ENCODE data around the gene SAMD4A.

SAMD4A gene

GRCh38 chr14:54627540-54628363 is 60.8 kb downstream of the SAMD4A start:
- DNase-seq (ENCODE audit: low read depth in 3 of 3, low spot score in 1 of 3) = no peak

DNA sequence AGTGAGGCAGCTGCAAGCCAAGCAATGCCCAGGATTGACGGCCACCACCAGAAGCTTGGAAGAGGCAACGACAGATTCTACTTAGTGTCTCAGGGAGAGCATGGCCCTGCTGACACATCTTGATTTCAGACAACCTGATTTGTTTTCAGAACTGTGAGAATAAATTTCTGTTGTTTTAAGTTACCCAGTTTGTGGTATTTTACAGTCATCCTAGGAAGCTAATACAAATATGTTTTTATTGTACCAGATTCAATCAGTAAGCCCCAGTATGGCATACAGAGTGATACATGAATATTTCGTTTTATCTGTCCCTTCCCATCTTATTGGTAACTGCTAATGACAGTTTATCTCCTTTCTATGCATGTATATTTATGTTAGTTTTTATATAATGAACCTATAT is 62.3 kb downstream of the SAMD4A start:
- no peak for DNase-seq (ENCODE audit: low read depth in 3 of 3, low spot score in 1 of 3)

DNA sequence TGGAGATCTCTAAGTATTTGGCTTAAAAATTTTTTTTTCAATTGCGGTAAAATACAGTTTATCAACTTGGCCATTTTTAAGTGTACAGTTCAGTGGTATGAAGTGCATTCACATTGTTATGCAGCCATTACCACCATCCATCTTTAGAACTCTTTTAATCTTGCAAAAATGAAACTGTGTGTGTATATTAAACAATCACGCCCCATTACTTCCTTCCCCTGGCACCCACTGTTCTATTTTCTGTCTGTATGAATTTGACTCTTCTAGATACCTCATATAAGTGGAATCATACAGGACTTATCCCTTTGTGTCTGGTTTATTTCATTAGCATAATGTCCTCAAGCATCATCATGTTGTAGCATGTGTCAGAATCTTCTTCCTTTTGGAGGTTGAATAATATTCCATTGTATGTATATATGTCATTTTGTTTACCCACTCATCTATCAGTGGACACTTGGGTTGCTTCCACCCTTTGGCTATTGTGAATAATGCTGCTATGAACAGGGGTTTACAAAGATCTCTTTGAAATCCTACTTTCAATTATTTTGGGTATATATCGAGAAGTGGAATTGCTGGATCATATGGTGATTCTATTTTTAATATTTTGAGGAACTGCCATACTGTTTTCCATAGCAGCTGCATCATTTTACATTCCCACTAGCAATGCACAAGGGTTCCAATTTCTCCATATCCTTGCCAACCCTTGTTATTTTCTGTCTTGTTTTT is 62.9 kb downstream of the SAMD4A start:
- no peak for DNase-seq (ENCODE audit: low read depth in 3 of 3, low spot score in 1 of 3)

- DNase-seq (ENCODE audit: low read depth in 3 of 3, low spot score in 1 of 3) = no peak
Observed at GRCh38 chr14:54631016-54631415, 64.1 kb downstream of the SAMD4A start.

GRCh38 chr14:54632452-54632851 is 65.5 kb downstream of the SAMD4A start:
- no peak for DNase-seq (ENCODE audit: low read depth in 3 of 3, low spot score in 1 of 3)

DNA sequence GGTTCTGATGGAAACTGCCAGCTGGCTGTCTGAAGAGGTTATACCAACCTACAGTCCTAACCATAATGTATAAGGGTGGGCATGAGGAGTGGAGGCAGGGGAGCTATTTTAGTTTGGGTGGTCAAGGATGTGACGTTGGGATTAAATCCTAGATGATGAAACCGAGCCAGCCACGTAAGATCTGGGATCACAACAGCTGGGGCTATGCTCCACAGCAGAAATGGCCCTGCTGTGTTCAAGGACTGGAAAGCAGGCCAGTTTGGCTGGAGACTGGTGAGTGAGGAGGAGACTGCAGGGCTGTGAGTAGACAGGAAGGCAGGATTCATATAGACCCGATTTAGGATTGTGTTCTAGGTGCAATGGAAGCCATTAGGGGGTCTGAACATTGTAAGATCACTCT is 66.1 kb downstream of the SAMD4A start:
- no peak for DNase-seq (ENCODE audit: low read depth in 3 of 3, low spot score in 1 of 3)

GRCh38 chr14:54637270-54638134 is 70.6 kb downstream of the SAMD4A start:
- no peak for DNase-seq (ENCODE audit: low read depth in 3 of 3, low spot score in 1 of 3)

- DNase-seq (ENCODE audit: low read depth in 3 of 3, low spot score in 1 of 3) = no peak
Observed at GRCh38 chr14:54638135-54638446, 71.2 kb downstream of the SAMD4A start.

GRCh38 chr14:54639611-54640010 is 72.7 kb downstream of the SAMD4A start:
- no peak for DNase-seq (ENCODE audit: low read depth in 3 of 3, low spot score in 1 of 3)

GRCh38 chr14:54640506-54640905 is 73.6 kb downstream of the SAMD4A start:
- no peak for DNase-seq (ENCODE audit: low read depth in 3 of 3, low spot score in 1 of 3)

GRCh38 chr14:54642121-54642520 is 75.2 kb downstream of the SAMD4A start:
- DNase-seq (ENCODE audit: low read depth in 3 of 3, low spot score in 1 of 3) = no peak

DNA sequence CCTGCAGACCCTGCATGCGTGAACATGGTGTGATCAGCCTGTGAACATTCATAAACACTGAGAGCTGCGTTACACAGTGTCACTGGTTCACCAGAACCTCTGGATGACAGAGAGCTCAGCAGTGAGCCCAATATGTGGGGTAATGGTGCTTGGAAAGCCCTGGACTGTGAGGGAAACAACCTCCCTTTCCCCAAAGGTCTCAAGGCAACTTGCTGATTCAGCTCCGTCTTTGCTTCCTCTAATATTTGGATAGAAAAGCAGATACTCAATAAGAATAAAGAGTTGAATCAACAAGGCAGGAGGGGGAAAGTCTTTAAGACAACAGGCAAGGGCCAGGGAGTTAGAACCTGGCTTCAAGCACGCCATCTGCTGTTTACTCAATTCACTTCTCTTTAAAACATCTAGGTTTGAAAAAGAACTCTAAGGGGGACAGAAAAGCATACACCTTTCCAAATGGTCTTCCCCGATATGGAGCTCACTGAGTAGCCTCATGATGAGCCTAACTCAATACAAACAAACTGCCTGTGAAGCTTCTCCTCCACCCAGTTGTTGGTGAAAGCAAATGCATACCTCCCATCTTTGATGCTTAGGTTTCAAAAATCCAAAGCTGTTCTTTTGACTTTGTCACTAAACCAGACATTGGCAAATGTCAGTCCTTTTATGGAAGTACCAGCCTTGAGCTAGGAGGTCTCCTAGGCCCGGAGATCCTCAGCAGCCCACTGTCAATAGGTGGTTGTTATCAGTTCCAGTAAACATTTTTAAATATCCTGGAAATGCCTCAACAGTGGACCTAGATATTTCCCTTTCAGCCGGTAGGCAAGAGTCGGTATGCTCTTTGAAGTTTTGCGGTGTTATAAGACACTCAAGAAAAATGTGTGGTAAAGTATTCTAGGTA is 76.1 kb downstream of the SAMD4A start:
- DNase-seq (ENCODE audit: low read depth in 3 of 3, low spot score in 1 of 3) = no peak

DNA sequence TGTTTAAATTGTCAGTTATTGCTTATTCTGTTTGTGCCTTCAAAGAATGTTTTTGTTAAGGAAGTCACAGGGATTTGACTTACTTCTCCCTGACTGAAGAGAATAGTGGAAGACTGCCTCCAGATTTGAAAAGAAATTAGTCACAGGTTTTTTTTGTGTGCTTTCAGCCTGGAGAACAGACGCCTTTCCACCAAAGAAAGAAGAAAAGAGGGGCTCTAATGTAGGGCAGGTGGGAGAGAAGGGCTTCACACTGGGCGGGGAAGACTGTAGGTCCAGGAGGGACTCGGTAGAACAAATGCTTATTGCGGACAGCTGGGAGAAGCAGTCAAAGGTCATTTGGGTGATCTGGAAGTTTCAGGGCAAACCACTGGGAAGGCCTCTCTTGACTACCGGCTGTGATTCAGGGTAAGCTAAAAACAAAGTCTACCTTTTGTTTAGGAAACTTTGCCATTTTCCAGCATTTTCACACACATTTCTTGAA is 76.8 kb downstream of the SAMD4A start:
- DNase-seq (ENCODE audit: low read depth in 3 of 3, low spot score in 1 of 3) = no peak

DNA sequence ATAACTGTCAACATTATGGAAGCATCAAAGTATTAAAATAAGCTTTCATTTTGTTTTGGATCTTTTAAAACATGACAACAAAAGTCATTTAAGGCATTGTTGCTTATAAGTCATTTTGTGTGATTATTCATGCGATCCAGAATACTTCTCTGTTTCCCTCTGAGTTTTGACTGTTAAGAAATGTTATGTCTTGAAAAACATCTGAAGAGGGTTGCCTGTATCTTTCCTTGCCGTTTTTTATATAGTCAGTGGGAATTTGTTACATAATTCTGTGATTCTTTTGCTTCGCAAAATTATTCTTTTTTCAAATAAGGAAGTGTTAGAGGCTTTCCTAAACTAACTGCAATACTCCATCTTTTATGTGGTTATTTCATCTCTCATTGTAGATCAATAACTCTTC is 78.7 kb downstream of the SAMD4A start:
- no peak for DNase-seq (ENCODE audit: low read depth in 3 of 3, low spot score in 1 of 3)

DNA sequence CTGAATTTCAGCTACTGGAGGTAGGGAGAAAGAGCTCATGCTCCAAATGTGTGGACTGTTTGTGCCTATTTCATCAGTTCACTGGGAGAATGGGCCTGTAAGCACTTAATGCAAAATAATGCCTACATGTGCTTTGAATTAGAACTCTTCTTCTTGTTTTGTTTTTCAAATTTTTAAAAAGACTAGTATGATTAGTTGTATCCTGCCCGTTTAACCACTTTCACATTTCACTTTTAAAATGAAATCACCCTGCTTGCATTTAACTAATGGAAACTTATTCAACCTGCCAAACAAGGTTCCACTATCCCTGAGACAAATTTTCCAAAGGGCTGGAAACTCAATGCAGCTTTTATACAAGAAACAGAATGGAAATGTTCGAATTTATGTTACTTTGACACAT is 79.7 kb downstream of the SAMD4A start:
- no peak for DNase-seq (ENCODE audit: low read depth in 3 of 3, low spot score in 1 of 3)

GRCh38 chr14:54647378-54647777 is 80.5 kb downstream of the SAMD4A start:
- DNase-seq (ENCODE audit: low read depth in 3 of 3, low spot score in 1 of 3) = no peak

DNA sequence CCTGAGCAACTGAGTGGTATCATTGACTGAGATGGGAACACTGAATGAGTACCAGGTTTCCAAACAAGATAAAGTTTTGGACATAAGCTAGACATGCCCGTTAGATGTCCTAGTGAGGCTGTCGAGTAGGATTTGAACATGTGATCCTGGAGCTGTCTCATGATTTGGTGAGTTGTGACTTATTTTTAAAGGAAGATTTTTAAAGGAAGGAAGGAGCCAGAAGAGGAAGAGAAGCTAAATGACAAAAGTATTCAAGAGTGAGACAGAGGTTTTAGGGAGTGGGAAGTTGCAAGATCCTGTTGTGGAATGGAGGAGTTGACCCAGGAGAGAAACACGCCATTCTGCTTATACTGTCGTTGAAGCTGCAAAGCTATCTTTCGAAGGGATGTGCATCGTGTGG is 82.1 kb downstream of the SAMD4A start:
- no peak for DNase-seq (ENCODE audit: low read depth in 3 of 3, low spot score in 1 of 3)

DNA sequence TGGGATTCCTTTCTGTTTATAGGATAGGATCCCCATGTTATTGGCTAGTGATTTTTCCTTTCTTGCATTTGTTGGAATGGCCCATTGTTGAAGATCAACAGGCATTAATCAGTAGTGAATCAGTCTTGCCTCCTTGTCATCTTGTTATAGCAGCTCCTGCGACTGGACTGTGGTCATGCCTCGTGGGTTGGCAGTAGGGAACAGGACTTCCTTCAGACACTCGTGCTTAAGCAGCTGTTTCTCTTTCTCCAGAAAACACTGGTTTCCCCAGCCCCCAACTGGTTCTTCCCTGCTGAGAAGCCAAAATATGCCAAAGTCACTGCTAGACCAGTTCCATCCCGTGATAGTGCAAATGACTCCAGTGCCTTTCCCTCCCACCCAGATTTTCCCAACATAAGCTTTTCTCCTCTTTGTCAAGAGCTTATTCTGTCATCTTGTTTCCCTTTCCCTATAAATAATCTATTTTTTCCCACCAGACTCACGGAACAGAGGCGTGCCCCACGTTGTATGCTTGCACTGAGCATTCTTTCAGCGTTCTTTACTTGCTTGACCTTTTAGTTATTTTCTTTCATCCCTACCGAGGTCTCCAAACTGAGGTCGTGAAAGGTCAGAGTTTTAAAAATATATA is 83.5 kb downstream of the SAMD4A start:
- DNase-seq (ENCODE audit: low read depth in 3 of 3, low spot score in 1 of 3) = no peak

GRCh38 chr14:54650959-54651351 is 84.0 kb downstream of the SAMD4A start:
- DNase-seq (ENCODE audit: low read depth in 3 of 3, low spot score in 1 of 3) = no peak

GRCh38 chr14:54651649-54652048 is 84.7 kb downstream of the SAMD4A start:
- no peak for DNase-seq (ENCODE audit: low read depth in 3 of 3, low spot score in 1 of 3)

Data from stimulated activated CD4-positive, alpha-beta T cell treated with anti-CD3 and anti-CD28 coated beads, TNF-alpha, amount 100 ng/mL, for 1 hour (primary cell).